Measurements from ENCODE around the gene DMD.

DMD gene

GRCh38 chrX:31185884-31186283 is 2025.5 kb downstream of the DMD start:
- no peak for TF ChIP-seq ZFX (IDR thresholded peaks at IDR 0.05)
- no peak for TF ChIP-seq CTCF (conservative IDR thresholded peaks at IDR 0.05)

GRCh38 chrX:31181377-31182000 is 2029.9 kb downstream of the DMD start:
- H3K27ac ChIP-seq = no peak overlapping the region
- TF ChIP-seq ZFX (IDR thresholded peaks at IDR 0.05) (no peak), CTCF (conservative IDR thresholded peaks at IDR 0.05) (no peak)

More at GRCh38 chrX:31185884-31186283, 2025.5 kb downstream of the DMD start:
- H3K27ac ChIP-seq = no peak overlapping the region

- TF ChIP-seq ZFX (IDR thresholded peaks at IDR 0.05) (no peak), CTCF (conservative IDR thresholded peaks at IDR 0.05) (no peak)
- no peak overlapping the region for H3K27ac ChIP-seq
Measured at GRCh38 chrX:31179203-31179602, 2032.1 kb downstream of the DMD start.

GRCh38 chrX:31178769-31179125 is 2032.6 kb downstream of the DMD start:
- TF ChIP-seq CTCF (conservative IDR thresholded peaks at IDR 0.05) = no peak
- H3K27ac ChIP-seq = no peak overlapping the region

GRCh38 chrX:31178064-31178768 is 2033.1 kb downstream of the DMD start:
- TF ChIP-seq CTCF (conservative IDR thresholded peaks at IDR 0.05) = no peak
- no peak for TF ChIP-seq ZFX (IDR thresholded peaks at IDR 0.05)
- no peak overlapping the region for H3K27ac ChIP-seq

- TF ChIP-seq ZFX (IDR thresholded peaks at IDR 0.05) (no peak), CTCF (conservative IDR thresholded peaks at IDR 0.05) (no peak)
Measured at GRCh38 chrX:31170792-31171191, 2040.6 kb downstream of the DMD start.

GRCh38 chrX:31168551-31168950 is 2042.8 kb downstream of the DMD start:
- TF ChIP-seq ZFX (IDR thresholded peaks at IDR 0.05) = no peak
- no peak for TF ChIP-seq CTCF (conservative IDR thresholded peaks at IDR 0.05)
- no peak overlapping the region for H3K27ac ChIP-seq

More at GRCh38 chrX:31170792-31171191, 2040.6 kb downstream of the DMD start:
- no peak overlapping the region for H3K27ac ChIP-seq

Measured in C4-2B (cell line).